Tibial artery (tissue), 4 donors: ENCODE measurements around the gene PBX1.

ENCODE experiments used
- DNase-seq, 2 donors: peaks; one replicate each; pipeline ENCODE4 v3.0.0-alpha.2; 2019
- H3K27ac ChIP-seq, 2 donors: fragments of 200-600 bp; sonication (generic) in 1 of 2; 1 replicate in 1 of 2; 2 replicates in 1 of 2; pipeline ENCODE4 v1.5.1; 2018 to 2019; ENCODE audit warnings: mild to moderate bottlenecking in 1 of 2
- H3K27me3 ChIP-seq, 2 donors: fragments of 200-600 bp; sonication (generic) in 1 of 2; one replicate each; pipeline versions ENCODE4 v1.5.1 to v1.6.0; 2016 to 2019
- H3K36me3 ChIP-seq, 3 donors: fragments of 200-600 bp; sonication (generic) in 2 of 3; one replicate each; pipeline ENCODE4 v1.5.1; 2016 to 2019; ENCODE audit warnings: mild to moderate bottlenecking in 2 of 3
- H3K4me1 ChIP-seq, 4 donors: fragments of 200-600 bp; sonication (generic) in 2 of 4; 1 replicate in 3 of 4; 2 replicates in 1 of 4; pipeline ENCODE4 v1.5.1; 2016 to 2019
- H3K4me3 ChIP-seq, 2 donors: fragments of 200-600 bp; sonication (generic) in 1 of 2; 1 replicate in 1 of 2; 2 replicates in 1 of 2; pipeline ENCODE4 v1.5.1; 2018 to 2019; ENCODE audit warnings: mild to moderate bottlenecking in 2 of 2
- H3K9me3 ChIP-seq, 3 donors: fragments of 200-600 bp; sonication (generic) in 1 of 3; one replicate each; pipeline ENCODE4 v1.5.1; 2016 to 2019
- CTCF ChIP-seq, 2 experiments: fragments of 200-600 bp in 1 of 2; fragments of 450-650 bp in 1 of 2; IDR thresholded peaks; one replicate each; pipeline ENCODE4 v1.5.1; 2017 to 2019; ENCODE audit warnings: antibody characterized with exemption in 2 of 2, mild to moderate bottlenecking in 1 of 2, moderate library complexity in 1 of 2
- intact Hi-C: fragments of 100-400 bp; cut with DNase I; formaldehyde crosslinking; loops from one replicate; pipeline ENCODE4 v1.15.0; 2023; ENCODE audit warnings: low total_unique reads

Gene PBX1

GRCh38 chr1:164564378-164564777 is 5.4 kb downstream of the PBX1 start:
- H3K4me3 ChIP-seq, result peak overlapping the region; percentile 62 to 89
- no peak for TF ChIP-seq CTCF (IDR thresholded peaks at IDR 0.05)
- no peaks in the 10 kb centered on the region for H3K36me3 ChIP-seq
- intact Hi-C loops, result no loop called here
- peaks cover 0 to 49% (median 13%) of the 10 kb centered on the region in 4 donors for H3K4me1 ChIP-seq
- no peaks in the 10 kb centered on the region for H3K27me3 ChIP-seq
- peak overlapping the region; percentile 80 to 88 for H3K27ac ChIP-seq
- no peaks in the 10 kb centered on the region for H3K9me3 ChIP-seq
- DNase-seq, result no peak

- Histone ChIP-seq H3K36me3 (no peaks in the 10 kb centered on the region), H3K27ac (peak overlapping the region; percentile 80 to 88), H3K4me1 (peaks cover 0 to 53% (median 18%) of the 10 kb centered on the region in 4 donors), H3K27me3 (no peaks in the 10 kb centered on the region), H3K4me3 (peak overlapping the region; percentile 62 to 89), H3K9me3 (no peaks in the 10 kb centered on the region)
- TF ChIP-seq CTCF (IDR thresholded peaks at IDR 0.05), result no peak
- intact Hi-C loops, result no loop called here
- DNase-seq, result no peak
Observed at GRCh38 chr1:164565357-164565756, 6.4 kb downstream of the PBX1 start.

GRCh38 chr1:164567774-164568173 is 8.8 kb downstream of the PBX1 start:
- Histone ChIP-seq H3K27me3 (no peaks in the 10 kb centered on the region), H3K9me3 (no peaks in the 10 kb centered on the region), H3K36me3 (no peaks in the 10 kb centered on the region), H3K4me1 (peaks cover 0 to 60% (median 22%) of the 10 kb centered on the region in 4 donors), H3K27ac (peak overlapping the region; percentile 45 to 88), H3K4me3 (no peak overlapping the region)
- intact Hi-C loops, result no loop called here
- no peak for TF ChIP-seq CTCF (IDR thresholded peaks at IDR 0.05)
- no peak for DNase-seq

GRCh38 chr1:164569241-164569640 is 10.3 kb downstream of the PBX1 start:
- DNase-seq, result no peak
- H3K27me3 ChIP-seq, result no peaks in the 10 kb centered on the region
- peak overlapping the region in 1 of 2 donors; percentile 88 for H3K27ac ChIP-seq
- TF ChIP-seq CTCF (IDR thresholded peaks at IDR 0.05), result no peak
- no peaks in the 10 kb centered on the region for H3K36me3 ChIP-seq
- peaks cover 0 to 66% (median 29%) of the 10 kb centered on the region in 4 donors for H3K4me1 ChIP-seq
- no peak overlapping the region for H3K4me3 ChIP-seq
- no peaks in the 10 kb centered on the region for H3K9me3 ChIP-seq
- intact Hi-C loops, result no loop called here

- Histone ChIP-seq H3K27me3 (no peaks in the 10 kb centered on the region), H3K4me3 (no peak overlapping the region), H3K27ac (peak overlapping the region; percentile 48 to 88), H3K9me3 (no peaks in the 10 kb centered on the region), H3K4me1 (peaks cover 0 to 69% (median 35%) of the 10 kb centered on the region in 4 donors), H3K36me3 (no peaks in the 10 kb centered on the region)
- intact Hi-C loops, result no loop called here
- TF ChIP-seq CTCF (IDR thresholded peaks at IDR 0.05), result no peak
- DNase-seq, result no peak
Observed at GRCh38 chr1:164569866-164570265, 10.9 kb downstream of the PBX1 start.

- Histone ChIP-seq H3K9me3 (no peaks in the 10 kb centered on the region), H3K27ac (no peak overlapping the region), H3K36me3 (peaks cover 0 to 5% (median 0%) of the 10 kb centered on the region in 3 donors), H3K4me3 (no peak overlapping the region), H3K4me1 (peaks cover 0 to 71% (median 43%) of the 10 kb centered on the region in 4 donors), H3K27me3 (no peaks in the 10 kb centered on the region)
- DNase-seq, result no peak
- intact Hi-C loops, result no loop called here
- no peak for TF ChIP-seq CTCF (IDR thresholded peaks at IDR 0.05)
Observed at GRCh38 chr1:164571333-164571732, 12.3 kb downstream of the PBX1 start.
